C4-2B (cell line): ENCODE results near the gene PALB2.
"Not testable (repeated sequence)": the region's sequence is repeated elsewhere in the genome, so short reads cannot be mapped to it uniquely, and the experiment has no call there.

Experiments
- H3K27ac ChIP-seq: fragments of 450-650 bp; 2 replicates; pipeline ENCODE4 v1.5.1; 2017
- ZFX ChIP-seq: fragments of 450-650 bp; IDR thresholded peaks from 2 replicates; pipeline ENCODE4 v1.6.1; 2017
- TF ChIP-seq, protein P1 (sequence below): fragments of 450-650 bp; conservative IDR thresholded peaks from 2 replicates; pipeline ENCODE4 v1.5.1; 2017; ENCODE audit warnings: mild to moderate bottlenecking

PALB2 gene

GRCh38 chr16:23635958-23636357, 5.2 kb downstream of the PALB2 start:
- no peak overlapping the region for H3K27ac ChIP-seq
- TF ChIP-seq, protein P1, sequence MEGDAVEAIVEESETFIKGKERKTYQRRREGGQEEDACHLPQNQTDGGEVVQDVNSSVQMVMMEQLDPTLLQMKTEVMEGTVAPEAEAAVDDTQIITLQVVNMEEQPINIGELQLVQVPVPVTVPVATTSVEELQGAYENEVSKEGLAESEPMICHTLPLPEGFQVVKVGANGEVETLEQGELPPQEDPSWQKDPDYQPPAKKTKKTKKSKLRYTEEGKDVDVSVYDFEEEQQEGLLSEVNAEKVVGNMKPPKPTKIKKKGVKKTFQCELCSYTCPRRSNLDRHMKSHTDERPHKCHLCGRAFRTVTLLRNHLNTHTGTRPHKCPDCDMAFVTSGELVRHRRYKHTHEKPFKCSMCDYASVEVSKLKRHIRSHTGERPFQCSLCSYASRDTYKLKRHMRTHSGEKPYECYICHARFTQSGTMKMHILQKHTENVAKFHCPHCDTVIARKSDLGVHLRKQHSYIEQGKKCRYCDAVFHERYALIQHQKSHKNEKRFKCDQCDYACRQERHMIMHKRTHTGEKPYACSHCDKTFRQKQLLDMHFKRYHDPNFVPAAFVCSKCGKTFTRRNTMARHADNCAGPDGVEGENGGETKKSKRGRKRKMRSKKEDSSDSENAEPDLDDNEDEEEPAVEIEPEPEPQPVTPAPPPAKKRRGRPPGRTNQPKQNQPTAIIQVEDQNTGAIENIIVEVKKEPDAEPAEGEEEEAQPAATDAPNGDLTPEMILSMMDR = no peak
- no peak for TF ChIP-seq ZFX

DNA sequence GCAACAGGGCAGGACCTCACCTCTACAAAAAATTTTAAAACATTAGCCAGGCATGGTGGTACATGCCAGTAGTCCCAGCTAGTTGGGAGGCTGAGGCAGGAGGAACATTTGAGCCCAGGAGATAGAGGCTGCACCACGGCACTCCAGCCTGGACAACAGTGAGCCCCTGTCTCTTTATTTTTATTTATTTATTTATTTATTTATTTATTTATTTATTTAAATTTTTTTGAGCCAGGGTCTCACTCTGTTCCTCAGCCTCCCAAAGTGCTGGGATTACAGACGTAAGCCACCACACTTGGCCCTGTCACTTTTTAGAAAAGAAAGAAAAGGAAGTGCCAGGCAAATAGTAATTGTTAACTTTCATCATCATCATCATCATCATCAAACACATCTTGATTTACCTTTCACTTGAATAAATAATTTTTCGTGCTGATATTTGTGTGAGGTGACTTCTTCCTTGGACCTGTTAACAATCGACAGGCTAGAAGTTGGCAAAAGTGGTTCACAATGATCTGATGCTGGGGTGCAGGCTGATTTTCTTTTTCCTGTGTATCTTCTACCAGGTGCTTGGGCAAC, 6.6 kb downstream of the PALB2 start:
- TF ChIP-seq, protein P1 = no peak
- TF ChIP-seq ZFX = no peak

GRCh38 chr16:23631874-23632273, 9.2 kb downstream of the PALB2 start:
- H3K27ac ChIP-seq = not testable (repeated sequence)

More for the DNA sequence above, 6.6 kb downstream of the PALB2 start:
- no peak overlapping the region for H3K27ac ChIP-seq

DNA sequence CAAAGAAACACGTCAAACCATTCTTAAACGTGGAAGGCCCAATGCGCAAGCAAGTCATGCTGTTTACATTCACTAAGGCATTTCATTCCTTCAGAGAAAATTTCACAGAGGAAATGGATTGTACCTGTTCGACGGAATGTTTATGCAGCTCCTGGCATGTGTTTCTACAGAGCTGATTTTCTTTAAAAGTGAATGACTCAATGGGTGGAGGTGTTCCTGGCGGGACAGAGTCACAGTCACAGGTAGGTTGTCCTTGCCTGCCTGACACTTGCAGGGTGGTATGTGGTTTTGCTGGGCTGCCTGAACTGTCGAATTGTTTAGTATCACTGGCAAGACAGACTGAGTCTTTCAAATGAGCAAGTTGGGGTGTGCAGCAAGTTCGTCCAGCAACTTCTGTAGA, 11.6 kb downstream of the PALB2 start:
- H3K27ac ChIP-seq = no peak overlapping the region
- TF ChIP-seq ZFX = no peak
- TF ChIP-seq, protein P1 = no peak

DNA sequence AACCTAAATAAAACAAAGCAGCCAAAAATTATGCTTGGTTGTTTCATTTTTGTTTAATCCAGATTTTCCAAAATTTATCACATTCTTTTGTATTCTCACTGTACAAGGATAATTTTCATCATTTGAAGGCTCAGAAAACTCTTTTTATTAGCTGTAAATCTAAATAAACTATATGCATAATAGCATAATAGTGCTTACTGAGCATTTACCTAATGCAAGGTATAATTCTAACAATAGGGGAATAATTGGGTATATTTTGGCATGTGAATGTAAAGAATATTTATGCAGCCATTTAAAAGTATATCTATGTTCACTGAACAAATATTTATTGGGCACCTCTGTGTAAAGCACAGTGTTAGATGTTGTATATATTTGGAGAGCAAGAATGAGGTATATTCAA, 17.0 kb downstream of the PALB2 start:
- no peak overlapping the region for H3K27ac ChIP-seq
- TF ChIP-seq, protein P1 = no peak
- TF ChIP-seq ZFX = no peak

DNA sequence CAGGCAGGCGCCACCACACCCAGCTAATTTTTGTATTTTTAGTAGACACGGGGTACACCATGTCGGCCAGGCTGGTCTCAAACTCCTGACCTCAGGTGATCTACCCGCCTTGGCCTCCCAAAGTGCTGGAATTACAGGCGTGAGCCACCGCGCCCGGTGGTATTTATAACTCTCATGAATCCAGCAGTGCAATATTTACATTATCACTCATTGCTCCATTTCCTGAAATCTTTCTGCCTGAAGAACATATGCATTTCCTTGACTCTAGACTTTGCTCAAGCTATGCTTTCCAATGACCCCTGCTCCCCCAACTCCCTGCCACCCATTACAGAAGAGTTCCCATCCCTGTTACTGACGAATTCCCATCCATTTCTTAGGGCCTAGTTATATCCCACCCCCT, 25.3 kb downstream of the PALB2 start:
- no peak overlapping the region for H3K27ac ChIP-seq
- TF ChIP-seq, protein P1 = no peak
- TF ChIP-seq ZFX = no peak

GRCh38 chr16:23611936-23612335, 29.2 kb downstream of the PALB2 start:
- TF ChIP-seq ZFX = no peak
- TF ChIP-seq, protein P1 = no peak

DNA sequence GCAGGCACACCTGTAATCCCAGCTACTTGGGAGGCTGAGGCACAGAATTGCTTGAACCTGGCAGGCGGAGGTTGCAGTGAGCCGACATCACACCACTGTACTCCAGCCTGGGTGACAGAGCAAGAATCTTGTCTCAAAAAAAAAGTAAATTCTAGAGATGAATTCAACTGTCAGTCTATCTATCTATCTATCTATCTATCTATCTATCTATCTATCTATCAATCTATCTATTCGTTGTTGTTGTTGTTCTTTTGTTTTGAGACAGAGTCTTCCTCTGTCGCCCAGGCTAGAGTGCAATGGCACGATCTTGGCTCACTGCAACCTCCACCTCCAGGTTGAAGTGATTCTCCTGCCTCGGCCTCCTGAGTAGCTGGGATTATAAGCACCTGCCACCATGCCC, 30.2 kb downstream of the PALB2 start:
- not testable (repeated sequence) for H3K27ac ChIP-seq

More at GRCh38 chr16:23611936-23612335, 29.2 kb downstream of the PALB2 start:
- H3K27ac ChIP-seq = no peak overlapping the region
